Gastrocnemius medialis (tissue), 4 donors: ENCODE data around the gene PHF1. TPM values are rescaled to one million over a fixed set of nuclear protein-coding genes. Genes with fewer than 3 reads are reported as not detected.

ENCODE experiments used
- ATAC-seq, 2 donors: fragments of 150-250 bp; one replicate each; pipeline ENCODE4 v1.9.1; 2016
- DNase-seq, 2 donors: peaks; one replicate each; pipeline ENCODE4 v3.0.0-alpha.2; 2019
- H3K27ac ChIP-seq, 4 donors: fragments of 200-600 bp; sonication (generic); 1 replicate in 1 of 4; 2 replicates in 3 of 4; pipeline ENCODE4 v1.5.1; 2016 to 2018; ENCODE audit warnings: mild to moderate bottlenecking in 2 of 4, moderate library complexity in 1 of 4
- H3K27me3 ChIP-seq, 3 donors: fragments of 200-600 bp; sonication (generic) in 2 of 3; 1 replicate in 1 of 3; 2 replicates in 2 of 3; pipeline versions ENCODE4 v1.5.1 to v1.6.0; 2016 to 2019; ENCODE audit warnings: mild to moderate bottlenecking in 1 of 3, moderate library complexity in 1 of 3
- H3K36me3 ChIP-seq, 2 donors: fragments of 200-600 bp; sonication (generic) in 1 of 2; one replicate each; pipeline ENCODE4 v1.5.1; 2017 to 2018
- H3K4me1 ChIP-seq, 2 donors: fragments of 200-600 bp; sonication (generic) in 1 of 2; one replicate each; pipeline ENCODE4 v1.5.1; 2016 to 2017; ENCODE audit warnings: mild to moderate bottlenecking in 2 of 2
- H3K4me3 ChIP-seq, 4 donors: fragments of 200-600 bp; sonication (generic) in 3 of 4; 1 replicate in 1 of 4; 2 replicates in 3 of 4; pipeline ENCODE4 v1.5.1; 2016 to 2019; ENCODE audit warnings: mild to moderate bottlenecking in 2 of 4
- H3K9me3 ChIP-seq, 3 donors: fragments of 200-600 bp; sonication (generic) in 2 of 3; 1 replicate in 1 of 3; 2 replicates in 2 of 3; pipeline ENCODE4 v1.5.1; 2016 to 2019
- CTCF ChIP-seq, 5 experiments: fragments of 450-650 bp in 3 of 5; fragments of 200-600 bp in 2 of 5; sonication (generic) in 2 of 5; IDR thresholded peaks in 4 of 5; conservative IDR thresholded peaks in 1 of 5; 1 replicate in 4 of 5; 2 replicates in 1 of 5; pipeline ENCODE4 v1.5.1; 2016 to 2019; ENCODE audit warnings: antibody characterized with exemption in 5 of 5, mild to moderate bottlenecking in 3 of 5, moderate library complexity in 3 of 5
- POLR2A ChIP-seq, 2 donors: fragments of 450-650 bp; IDR thresholded peaks; one replicate each; pipeline ENCODE4 v1.6.1; 2017; ENCODE audit warnings: antibody characterized with exemption in 2 of 2, mild to moderate bottlenecking in 2 of 2, moderate library complexity in 2 of 2
- in situ Hi-C, 4 donors: fragments of 200-750 bp; cut with MboI; loops; one replicate each; pipeline versions ENCODE4 v1.15.0 to v1.8.0; 2017; ENCODE audit warnings: low sequenced_read_pairs in 4 of 4
- intact Hi-C: fragments of 100-400 bp; cut with DNase I; formaldehyde crosslinking; loops from one replicate; pipeline ENCODE4 v1.15.1; 2023; ENCODE audit warnings: low total_unique reads
- total RNA-seq, 4 donors: library from RNA; depleted of rRNA; stranded (reverse); fragments of >200 nt; gene quantifications; one replicate each; pipeline versions ENCODE4 v1.1.0 to v1.2.3, GENCODE V29; 2016

Gene PHF1
- total RNA-seq, 4 donors from 2014 or later = 53.5 to 65.8 (median 62.9) TPM

DNA sequence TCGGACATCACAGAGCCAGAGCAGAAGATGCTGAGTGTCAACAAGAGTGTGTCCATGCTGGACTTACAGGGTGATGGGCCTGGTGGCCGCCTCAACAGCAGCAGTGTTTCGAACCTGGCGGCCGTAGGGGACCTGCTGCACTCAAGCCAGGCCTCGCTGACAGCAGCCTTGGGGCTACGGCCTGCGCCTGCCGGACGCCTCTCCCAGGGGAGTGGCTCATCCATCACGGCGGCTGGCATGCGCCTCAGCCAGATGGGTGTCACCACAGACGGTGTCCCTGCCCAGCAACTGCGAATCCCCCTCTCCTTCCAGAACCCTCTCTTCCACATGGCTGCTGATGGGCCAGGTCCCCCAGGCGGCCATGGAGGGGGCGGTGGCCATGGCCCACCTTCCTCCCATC is 32.2 kb downstream of the PHF1 start:
- intact Hi-C loops = no loop called here
- H3K4me3 ChIP-seq = no peak overlapping the region
- H3K27ac ChIP-seq = no peak overlapping the region
- no peak for TF ChIP-seq CTCF (IDR thresholded peaks at IDR 0.05 in 4 of 5, conservative IDR thresholded peaks at IDR 0.05 in 1 of 5)
- no peak for TF ChIP-seq POLR2A (IDR thresholded peaks at IDR 0.05)
- no peaks in the 10 kb centered on the region for H3K9me3 ChIP-seq
- H3K36me3 ChIP-seq = no peaks in the 10 kb centered on the region
- no peak for DNase-seq
- ATAC-seq = no peak
- in situ Hi-C loops = loop anchor here in 1 of 4 donors (10.0 kb wide), 1 partner anchor 58 kb away; no protein-coding TSS in a partner anchor
- no peaks in the 10 kb centered on the region for H3K27me3 ChIP-seq
- H3K4me1 ChIP-seq = no peaks in the 10 kb centered on the region

GRCh38 chr6:33443619-33444504 is 33.0 kb downstream of the PHF1 start:
- no peak for ATAC-seq
- in situ Hi-C loops = loop anchor here in 1 of 4 donors (10.0 kb wide), 1 partner anchor 59 kb away; no protein-coding TSS in a partner anchor

GRCh38 chr6:33445119-33445603 is 34.3 kb downstream of the PHF1 start:
- H3K9me3 ChIP-seq = no peaks in the 10 kb centered on the region
- intact Hi-C loops = no loop called here
- ATAC-seq (no peak), DNase-seq (no peak)
- no peaks in the 10 kb centered on the region for H3K4me1 ChIP-seq
- no peaks in the 10 kb centered on the region for H3K36me3 ChIP-seq
- no peak overlapping the region for H3K27ac ChIP-seq
- no peaks in the 10 kb centered on the region for H3K27me3 ChIP-seq
- in situ Hi-C loops = loop anchor here in 1 of 4 donors (10.0 kb wide), 1 partner anchor 60 kb away; no protein-coding TSS in a partner anchor
- H3K4me3 ChIP-seq = no peak overlapping the region
- TF ChIP-seq POLR2A (IDR thresholded peaks at IDR 0.05) (no peak), CTCF (IDR thresholded peaks at IDR 0.05 in 4 of 5, conservative IDR thresholded peaks at IDR 0.05 in 1 of 5) (no peak)

More at GRCh38 chr6:33443619-33444504, 33.0 kb downstream of the PHF1 start:
- no peak overlapping the region for H3K4me3 ChIP-seq
- no peaks in the 10 kb centered on the region for H3K36me3 ChIP-seq
- H3K4me1 ChIP-seq = no peaks in the 10 kb centered on the region
- no peak overlapping the region for H3K27ac ChIP-seq
- H3K9me3 ChIP-seq = no peaks in the 10 kb centered on the region
- DNase-seq = no peak
- TF ChIP-seq POLR2A (IDR thresholded peaks at IDR 0.05) (no peak), CTCF (IDR thresholded peaks at IDR 0.05 in 4 of 5, conservative IDR thresholded peaks at IDR 0.05 in 1 of 5) (no peak)
- intact Hi-C loops = no loop called here
- no peaks in the 10 kb centered on the region for H3K27me3 ChIP-seq

DNA sequence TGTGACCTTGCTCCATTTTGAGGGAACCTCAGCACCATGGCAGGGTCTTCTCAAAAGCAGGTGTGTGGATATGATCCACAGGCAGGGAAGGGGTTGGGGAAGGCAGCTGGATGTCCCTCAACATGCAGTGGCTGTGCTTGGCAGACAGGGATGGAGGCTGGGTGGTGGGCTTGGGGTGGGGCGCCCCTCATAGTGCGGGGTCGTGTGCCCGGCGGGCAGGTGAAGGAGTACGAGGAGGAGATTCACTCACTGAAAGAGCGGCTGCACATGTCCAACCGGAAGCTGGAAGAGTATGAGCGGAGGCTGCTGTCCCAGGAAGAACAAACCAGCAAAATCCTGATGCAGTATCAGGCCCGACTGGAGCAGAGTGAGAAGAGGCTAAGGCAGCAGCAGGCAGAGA is 35.5 kb downstream of the PHF1 start:
- DNase-seq (no peak), ATAC-seq (no peak)
- no peaks in the 10 kb centered on the region for H3K9me3 ChIP-seq
- in situ Hi-C loops (loop anchor here in 1 of 4 donors (10.0 kb wide), 1 partner anchor 62 kb away; no protein-coding TSS in a partner anchor), intact Hi-C loops (no loop called here)
- H3K4me1 ChIP-seq = no peaks in the 10 kb centered on the region
- H3K27me3 ChIP-seq = no peaks in the 10 kb centered on the region
- no peaks in the 10 kb centered on the region for H3K36me3 ChIP-seq
- H3K4me3 ChIP-seq = no peak overlapping the region
- TF ChIP-seq CTCF (IDR thresholded peaks at IDR 0.05 in 4 of 5, conservative IDR thresholded peaks at IDR 0.05 in 1 of 5) (no peak), POLR2A (IDR thresholded peaks at IDR 0.05) (no peak)
- no peak overlapping the region for H3K27ac ChIP-seq
